Diencephalon (tissue), 1 donor: Measurements from ENCODE around the gene OR1N2. TPM values are rescaled to one million over a fixed set of nuclear protein-coding genes. Genes with fewer than 3 reads are reported as not detected.

Experiments used
- total RNA-seq: library from RNA; depleted of rRNA; stranded (reverse); fragments of >200 nt; gene quantifications from one replicate; pipeline ENCODE4 v1.2.3, GENCODE V29; 2014

OR1N2 gene, protein sequence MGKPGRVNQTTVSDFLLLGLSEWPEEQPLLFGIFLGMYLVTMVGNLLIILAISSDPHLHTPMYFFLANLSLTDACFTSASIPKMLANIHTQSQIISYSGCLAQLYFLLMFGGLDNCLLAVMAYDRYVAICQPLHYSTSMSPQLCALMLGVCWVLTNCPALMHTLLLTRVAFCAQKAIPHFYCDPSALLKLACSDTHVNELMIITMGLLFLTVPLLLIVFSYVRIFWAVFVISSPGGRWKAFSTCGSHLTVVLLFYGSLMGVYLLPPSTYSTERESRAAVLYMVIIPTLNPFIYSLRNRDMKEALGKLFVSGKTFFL
- not detected for total RNA-seq

DNA sequence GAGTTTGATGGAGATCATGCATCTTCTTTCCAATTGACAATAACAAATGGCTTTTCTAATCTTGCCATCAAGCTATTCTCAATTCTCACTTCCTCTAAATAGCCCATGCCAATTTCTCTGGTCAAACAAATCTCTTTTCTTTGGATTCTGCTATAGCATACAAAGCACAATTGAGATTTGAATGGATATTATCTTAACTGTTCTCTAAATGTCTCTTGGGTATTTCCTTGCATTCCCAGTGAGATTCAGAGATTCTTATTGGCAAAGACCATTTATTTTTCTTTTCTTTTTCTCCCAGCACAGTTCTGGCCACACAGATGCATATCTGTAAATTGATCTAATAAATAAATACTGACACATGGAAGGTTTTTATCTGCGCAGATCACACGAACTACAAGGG is at the start of gene OR1N2:
Gene OR1N2 (plus strand): TSS at position 301 of the 400 bp plus-strand sequence. CDS start 100 bp downstream, outside the sequence.

DNA sequence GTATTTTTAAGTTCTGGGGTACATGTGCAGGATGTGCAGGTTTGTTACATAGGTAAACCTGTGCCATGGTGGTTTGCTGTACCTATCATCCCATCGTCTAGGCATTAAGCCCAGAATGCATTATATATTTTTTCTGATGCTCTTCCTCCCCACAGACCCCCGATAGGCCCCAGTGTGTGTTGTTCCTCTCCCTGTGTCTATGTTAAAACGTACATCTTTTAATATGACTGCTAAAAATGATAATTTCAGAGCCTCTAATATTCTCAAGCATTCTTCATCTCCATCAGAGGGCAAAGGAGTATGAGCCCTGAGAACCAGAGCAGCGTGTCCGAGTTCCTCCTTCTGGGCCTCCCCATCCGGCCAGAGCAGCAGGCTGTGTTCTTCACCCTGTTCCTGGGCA is 42.4 kb upstream of the OR1N2 start, which contains the start of gene OR1J2:
Gene OR1J2 (plus strand): TSS at position 301 of the 400 bp plus-strand sequence. CDS start 0 bp downstream, at position 301.

DNA sequence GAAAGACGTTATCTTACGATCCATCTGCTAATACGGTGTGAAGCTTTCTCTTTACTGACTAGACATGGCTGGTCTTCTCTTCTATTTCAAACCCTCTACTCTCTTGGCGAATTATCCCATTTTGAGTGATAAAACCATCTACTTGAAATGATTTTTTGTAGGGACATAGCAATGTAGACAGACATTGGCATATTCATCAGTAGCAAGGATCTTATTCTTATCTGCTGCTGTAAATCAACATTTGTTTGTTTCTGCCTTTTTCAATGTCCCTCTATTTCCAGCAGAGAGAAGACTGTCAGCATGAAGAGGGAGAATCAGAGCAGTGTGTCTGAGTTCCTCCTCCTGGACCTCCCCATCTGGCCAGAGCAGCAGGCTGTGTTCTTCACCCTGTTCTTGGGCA is 34.1 kb upstream of the OR1N2 start, which contains the start of gene OR1J4:
Gene OR1J4 (plus strand): TSS at position 301 of the 400 bp plus-strand sequence. CDS start 0 bp downstream, at position 301.

DNA sequence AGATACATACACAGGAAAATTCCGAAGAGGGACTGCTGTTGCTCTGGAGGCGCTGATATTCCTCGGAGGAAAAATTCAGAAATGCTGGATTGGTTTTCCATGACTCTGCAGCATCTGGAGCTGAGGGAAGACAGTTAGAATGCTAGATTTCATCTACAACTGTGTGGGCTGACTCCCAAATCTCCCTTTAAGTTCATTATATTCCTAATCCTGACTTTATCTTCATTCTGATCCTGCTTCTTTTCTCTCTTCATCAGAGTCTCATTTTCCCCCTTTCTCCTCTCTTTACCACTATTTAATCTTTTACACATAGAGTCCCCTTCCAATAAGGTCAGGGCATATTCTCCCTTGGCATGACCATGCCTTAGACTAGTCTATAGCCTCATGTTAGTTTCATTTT is 25.7 kb upstream of the OR1N2 start, which contains the start of gene OR1N1:
Gene OR1N1 (minus strand): TSS at position 101 of the 400 bp plus-strand sequence. CDS start 0 bp downstream, at position 101.

DNA sequence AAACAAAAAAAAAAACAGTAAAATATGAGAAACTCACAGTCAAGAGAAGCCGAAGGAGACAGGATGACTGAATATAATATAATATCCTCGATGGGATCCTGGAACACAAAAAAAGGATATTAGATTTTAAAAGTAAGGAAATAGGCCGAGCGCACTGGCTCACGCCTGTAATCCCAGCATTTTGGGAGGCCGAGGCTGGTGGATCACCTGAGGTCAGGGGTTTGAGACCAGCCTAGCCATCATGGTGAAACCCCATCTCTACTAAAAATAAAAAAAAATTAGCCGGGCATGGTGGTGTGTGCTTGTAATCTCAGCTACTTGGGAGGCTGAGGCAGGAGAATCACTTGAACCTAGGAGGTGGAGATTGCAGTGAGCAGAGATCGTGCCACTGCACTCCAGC is 30.4 kb downstream of the OR1N2 start, which contains the start of gene OR1L8:
Gene OR1L8 (minus strand): TSS at position 101 of the 400 bp plus-strand sequence. CDS start 14,907 bp downstream, outside the sequence.

Other genes starting within 250 kb of the OR1N2 start
- gene PTGS1, start 182.1 kb upstream of the OR1N2 start, total RNA-seq, result 1.4 TPM
- gene OR1J1, start 75.2 kb upstream of the OR1N2 start, total RNA-seq, result not detected
- gene OR1J2, start 42.3 kb upstream of the OR1N2 start, total RNA-seq, result not detected
- gene OR1J4, start 34.0 kb upstream of the OR1N2 start, total RNA-seq, result not detected
- gene OR1N1, start 25.8 kb upstream of the OR1N2 start, total RNA-seq, result not detected
- not detected for gene OR1L8, start 30.3 kb downstream of the OR1N2 start, total RNA-seq
- not detected for gene OR1Q1, start 61.6 kb downstream of the OR1N2 start, total RNA-seq
- not detected for gene OR1B1, start 104.5 kb downstream of the OR1N2 start, total RNA-seq
- not detected for gene OR1L1, start 108.6 kb downstream of the OR1N2 start, total RNA-seq
- not detected for gene OR1L3, start 122.0 kb downstream of the OR1N2 start, total RNA-seq
- not detected for gene OR1L4, start 170.9 kb downstream of the OR1N2 start, total RNA-seq
- gene OR1L6, start 189.2 kb downstream of the OR1N2 start, total RNA-seq, result not detected
- not detected for gene OR5C1, start 235.8 kb downstream of the OR1N2 start, total RNA-seq
- not detected for gene OR1K1, start 247.0 kb downstream of the OR1N2 start, total RNA-seq